ENCODE measurements around the gene BMPR2. TPM values are rescaled to one million over a fixed set of nuclear protein-coding genes. Genes with fewer than 3 reads are reported as not detected.

The BMPR2 gene
- total RNA-seq, 2 donors from 2014 or later: 9.7 to 9.9 TPM

DNA sequence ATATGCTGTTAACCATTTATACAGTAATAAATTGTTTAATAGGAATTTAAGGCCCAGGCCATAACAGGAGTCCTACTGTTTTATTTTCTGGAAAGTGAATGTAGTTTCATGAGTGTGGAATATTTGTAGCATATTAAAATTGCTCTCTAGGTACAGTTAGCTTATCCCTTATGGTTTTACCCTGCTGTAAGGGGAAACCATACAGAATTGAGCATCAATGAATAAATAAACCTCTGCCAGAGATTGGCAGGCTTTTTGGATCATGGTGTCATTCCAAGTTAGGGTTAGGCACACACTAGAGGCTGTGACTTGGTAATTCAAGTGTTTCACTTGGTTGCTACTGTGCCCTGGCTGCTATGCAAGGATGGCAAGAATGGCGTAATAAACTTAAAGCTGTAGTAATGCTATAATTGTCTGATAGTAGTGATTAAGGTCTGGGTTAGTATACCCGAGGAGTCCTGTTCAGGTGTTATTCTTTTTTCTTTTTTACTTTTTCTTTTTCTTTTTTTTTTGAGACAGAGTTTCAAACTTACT is 30.4 kb downstream of the BMPR2 start:
- Mint-ChIP-seq H3K36me3 (ENCODE audit: insufficient read depth in 2 of 2) (no peaks in the 10 kb centered on the region), H3K27ac (no peak overlapping the region), H3K27me3 (ENCODE audit: low read depth) (no peaks in the 10 kb centered on the region), H3K4me1 (ENCODE audit: low read depth) (peaks cover 6% of the 10 kb centered on the region), H3K9me3 (no peaks in the 10 kb centered on the region), H3K4me3 (no peak overlapping the region)
- ATAC-seq (replicated peaks in 1 of 2): no peak
- DNase-seq: no peak

DNA sequence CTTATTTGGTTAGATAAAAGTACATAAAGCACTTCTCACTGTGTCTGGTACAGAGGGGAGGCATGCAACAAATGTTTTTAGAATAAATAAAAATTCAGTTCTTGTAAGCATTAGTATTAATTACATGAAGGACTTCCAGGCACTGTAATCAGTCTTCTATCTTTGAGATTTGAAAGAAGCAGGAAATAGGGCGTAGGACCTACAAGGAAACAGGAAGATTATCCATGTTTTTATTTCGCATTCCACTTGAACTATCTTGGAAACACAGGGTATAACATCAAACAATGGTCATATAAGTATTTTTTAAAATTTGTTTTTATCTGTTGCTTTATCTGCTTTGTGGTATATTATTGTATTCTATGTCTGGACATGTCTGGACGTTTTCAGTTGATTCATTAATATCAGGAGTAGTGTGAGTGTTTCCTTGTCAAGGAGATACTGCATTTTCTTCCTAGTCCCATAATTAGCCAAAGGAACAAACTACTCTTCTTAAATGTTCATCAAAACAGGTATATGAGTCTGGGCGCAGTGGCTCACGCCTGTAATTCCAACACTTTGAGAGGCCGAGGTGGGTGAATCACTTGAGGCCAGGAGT is 32.5 kb downstream of the BMPR2 start:
- H3K9me3 Mint-ChIP-seq: no peaks in the 10 kb centered on the region
- no peak overlapping the region for H3K27ac Mint-ChIP-seq
- no peak for ATAC-seq (replicated peaks in 1 of 2)

DNA sequence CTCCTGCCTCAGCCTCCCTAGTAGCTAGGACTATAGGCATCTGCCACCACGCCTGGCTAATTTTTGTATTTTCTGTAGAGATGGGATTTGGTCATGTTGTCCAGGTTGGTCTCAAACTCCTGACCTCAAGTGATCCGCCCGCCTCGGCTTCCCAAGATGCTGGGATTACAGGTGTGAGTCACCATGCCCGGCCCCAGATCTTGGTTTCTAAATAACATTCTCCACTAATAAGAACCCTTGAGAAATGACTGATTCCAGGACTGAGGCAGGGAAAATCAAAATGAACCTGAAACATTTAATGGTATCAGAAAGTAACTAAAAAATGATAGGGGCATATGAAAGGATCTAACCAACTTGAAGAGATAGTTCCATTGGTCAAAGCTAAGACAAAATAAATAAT is 34.0 kb downstream of the BMPR2 start:
- no peak for ATAC-seq (replicated peaks in 1 of 2)
- no peaks in the 10 kb centered on the region for H3K9me3 Mint-ChIP-seq
- H3K4me3 Mint-ChIP-seq: no peak overlapping the region
- H3K27me3 Mint-ChIP-seq (ENCODE audit: low read depth): no peaks in the 10 kb centered on the region
- H3K36me3 Mint-ChIP-seq (ENCODE audit: insufficient read depth in 2 of 2): no peaks in the 10 kb centered on the region
- DNase-seq: no peak
- peaks cover 6% of the 10 kb centered on the region for H3K4me1 Mint-ChIP-seq (ENCODE audit: low read depth)
- no peak overlapping the region for H3K27ac Mint-ChIP-seq

More for the DNA sequence above, 32.5 kb downstream of the BMPR2 start:
- Mint-ChIP-seq H3K27me3 (ENCODE audit: low read depth) (no peaks in the 10 kb centered on the region), H3K4me3 (no peak overlapping the region), H3K36me3 (ENCODE audit: insufficient read depth in 2 of 2) (no peaks in the 10 kb centered on the region), H3K4me1 (ENCODE audit: low read depth) (peaks cover 6% of the 10 kb centered on the region)
- DNase-seq: no peak

DNA sequence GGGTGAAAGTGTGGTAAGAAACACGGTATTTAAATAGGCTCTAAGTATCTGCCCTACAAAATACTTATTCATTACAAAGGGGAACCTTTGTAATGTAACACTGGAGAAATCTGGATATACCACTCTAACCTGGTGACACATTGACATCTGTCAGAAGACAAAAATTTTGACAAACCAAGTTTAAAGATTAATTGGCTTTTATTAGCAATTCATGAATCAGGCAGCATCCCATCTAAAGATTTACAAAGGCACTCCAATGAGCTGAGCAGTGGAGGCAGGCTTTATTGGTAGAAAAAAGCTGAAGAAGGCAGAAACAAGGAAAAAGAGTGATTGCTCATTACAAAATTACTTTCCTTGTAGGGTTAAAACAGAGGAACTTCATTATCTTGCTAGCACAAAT is 35.0 kb downstream of the BMPR2 start:
- DNase-seq (no peak), ATAC-seq (replicated peaks in 1 of 2) (no peak)
- no peaks in the 10 kb centered on the region for H3K27me3 Mint-ChIP-seq (ENCODE audit: low read depth)
- peaks cover under 1% of the 10 kb centered on the region for H3K4me1 Mint-ChIP-seq (ENCODE audit: low read depth)
- H3K36me3 Mint-ChIP-seq (ENCODE audit: insufficient read depth in 2 of 2): no peaks in the 10 kb centered on the region
- H3K27ac Mint-ChIP-seq: no peak overlapping the region
- H3K4me3 Mint-ChIP-seq: no peak overlapping the region
- no peaks in the 10 kb centered on the region for H3K9me3 Mint-ChIP-seq

DNA sequence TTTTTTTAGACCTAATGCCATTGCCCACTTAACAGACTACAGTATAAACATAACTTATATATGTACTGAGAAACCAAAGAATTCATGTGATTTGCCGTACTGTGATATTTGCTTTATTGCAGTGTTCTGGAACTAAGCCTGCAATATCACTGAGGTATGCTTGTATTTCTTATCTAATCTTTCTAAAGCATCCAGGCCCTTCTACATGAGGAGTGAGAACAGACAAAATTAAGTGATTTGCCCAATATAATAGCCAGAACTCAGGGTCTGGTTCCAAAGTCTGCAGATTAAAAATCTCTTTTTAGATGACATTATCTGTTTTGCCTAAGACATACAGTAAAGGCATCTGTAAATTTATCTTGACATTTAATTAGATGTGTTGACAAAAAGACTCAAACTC is 41.9 kb downstream of the BMPR2 start:
- Mint-ChIP-seq H3K36me3 (ENCODE audit: insufficient read depth in 2 of 2) (no peaks in the 10 kb centered on the region), H3K4me3 (no peak overlapping the region), H3K27ac (no peak overlapping the region), H3K4me1 (ENCODE audit: low read depth) (no peaks in the 10 kb centered on the region), H3K27me3 (ENCODE audit: low read depth) (no peaks in the 10 kb centered on the region), H3K9me3 (no peaks in the 10 kb centered on the region)
- DNase-seq (no peak), ATAC-seq (replicated peaks in 1 of 2) (no peak)

DNA sequence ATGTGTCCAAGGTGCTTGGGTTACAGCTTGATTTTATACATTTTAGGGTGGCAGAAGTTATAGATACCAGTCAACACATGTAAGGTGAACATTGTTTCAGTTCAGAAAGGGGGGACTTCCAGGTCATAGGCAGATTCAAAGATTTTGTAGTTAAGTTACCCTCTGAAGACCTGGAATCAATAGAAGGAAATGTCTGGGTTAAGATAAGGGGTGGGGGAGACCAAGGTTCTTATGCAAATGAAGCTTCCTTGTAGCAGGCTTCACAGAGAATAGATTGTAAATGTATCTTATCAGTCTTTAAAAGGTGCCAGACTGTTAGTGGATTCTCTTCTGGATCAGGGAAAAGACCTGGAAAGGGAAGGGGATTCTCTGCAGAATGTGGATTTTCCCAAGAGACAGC is 42.4 kb downstream of the BMPR2 start:
- Mint-ChIP-seq H3K27me3 (ENCODE audit: low read depth) (no peaks in the 10 kb centered on the region), H3K27ac (no peak overlapping the region), H3K9me3 (no peaks in the 10 kb centered on the region), H3K4me3 (no peak overlapping the region), H3K4me1 (ENCODE audit: low read depth) (no peaks in the 10 kb centered on the region), H3K36me3 (ENCODE audit: insufficient read depth in 2 of 2) (no peaks in the 10 kb centered on the region)
- no peak for ATAC-seq (replicated peaks in 1 of 2)
- DNase-seq: no peak

DNA sequence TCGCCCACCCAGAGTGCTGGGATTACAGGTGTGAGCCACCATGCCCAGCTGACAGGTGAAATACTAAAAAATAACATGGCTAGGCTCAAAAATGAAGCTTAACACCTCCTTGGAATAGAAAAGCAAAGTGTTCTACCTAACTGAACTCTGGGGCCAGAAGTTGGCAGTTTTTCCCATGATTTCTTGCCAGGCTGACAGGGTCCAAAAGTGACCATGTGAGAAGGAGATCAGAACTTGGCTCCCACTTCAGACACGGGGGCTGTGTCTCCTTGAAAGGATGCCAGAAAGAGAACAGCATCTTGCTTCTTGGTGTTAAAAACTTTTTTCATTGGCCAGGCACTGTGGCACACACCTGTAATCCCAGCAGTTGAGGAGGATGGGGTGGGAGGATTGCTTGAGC is 47.0 kb downstream of the BMPR2 start:
- no peaks in the 10 kb centered on the region for H3K27me3 Mint-ChIP-seq (ENCODE audit: low read depth)
- H3K36me3 Mint-ChIP-seq (ENCODE audit: insufficient read depth in 2 of 2): peaks cover 0 to 2% of the 10 kb centered on the region in 2 donors
- peaks cover 5% of the 10 kb centered on the region for H3K4me1 Mint-ChIP-seq (ENCODE audit: low read depth)
- H3K9me3 Mint-ChIP-seq: no peaks in the 10 kb centered on the region
- DNase-seq: no peak
- no peak for ATAC-seq (replicated peaks in 1 of 2)
- no peak overlapping the region for H3K27ac Mint-ChIP-seq
- H3K4me3 Mint-ChIP-seq: no peak overlapping the region

DNA sequence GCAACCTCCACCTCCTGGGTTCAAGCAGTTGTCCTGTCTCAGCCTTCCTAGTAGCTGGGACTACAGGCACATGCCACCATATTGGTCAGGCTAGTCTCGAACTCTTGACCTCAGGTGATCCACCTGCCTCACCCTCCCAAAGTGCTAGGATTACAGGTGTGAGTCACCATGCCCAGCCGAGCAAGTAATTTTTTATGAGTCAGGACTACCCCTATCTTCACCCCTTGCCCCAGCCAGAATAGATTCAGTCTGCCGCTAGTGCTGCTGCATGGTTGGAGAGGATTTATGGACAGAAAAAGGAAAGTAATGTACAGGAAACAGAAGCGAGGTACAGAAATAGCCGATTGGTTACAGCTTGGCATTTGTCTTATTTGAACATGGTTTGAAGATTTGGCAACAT is 48.9 kb downstream of the BMPR2 start:
- DNase-seq (no peak), ATAC-seq (replicated peaks in 1 of 2) (no peak)
- Mint-ChIP-seq H3K9me3 (peaks cover 8 to 9% of the 10 kb centered on the region in 2 donors), H3K4me1 (ENCODE audit: low read depth) (peaks cover 5% of the 10 kb centered on the region), H3K4me3 (no peak overlapping the region), H3K27ac (no peak overlapping the region), H3K36me3 (ENCODE audit: insufficient read depth in 2 of 2) (peaks cover 9% of the 10 kb centered on the region in 2 donors), H3K27me3 (ENCODE audit: low read depth) (no peaks in the 10 kb centered on the region)

DNA sequence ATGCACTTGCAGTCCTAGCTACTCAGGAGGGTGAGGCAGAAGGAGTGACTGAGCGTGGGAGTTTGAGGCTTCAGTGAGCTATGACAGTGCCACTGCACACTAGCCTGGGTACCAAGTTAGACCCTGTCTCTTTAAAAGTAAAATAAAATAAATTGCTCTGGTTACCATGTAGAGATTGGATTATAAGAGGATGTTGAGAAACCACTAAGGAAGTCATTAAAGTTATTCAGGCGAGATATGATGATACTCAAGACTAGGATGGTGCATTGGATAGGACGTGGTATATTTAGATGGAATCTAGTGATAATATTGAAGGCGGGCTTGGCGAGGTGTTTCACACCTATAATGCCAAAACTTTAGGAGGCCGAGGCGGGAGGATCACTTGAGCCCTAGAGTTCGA is 50.6 kb downstream of the BMPR2 start:
- Mint-ChIP-seq H3K4me3 (no peak overlapping the region), H3K27ac (no peak overlapping the region), H3K36me3 (ENCODE audit: insufficient read depth in 2 of 2) (peaks cover 9% of the 10 kb centered on the region in 2 donors), H3K4me1 (ENCODE audit: low read depth) (peaks cover 5% of the 10 kb centered on the region), H3K27me3 (ENCODE audit: low read depth) (no peaks in the 10 kb centered on the region), H3K9me3 (peaks cover 8 to 9% of the 10 kb centered on the region in 2 donors)
- DNase-seq (no peak), ATAC-seq (replicated peaks in 1 of 2) (no peak)

DNA sequence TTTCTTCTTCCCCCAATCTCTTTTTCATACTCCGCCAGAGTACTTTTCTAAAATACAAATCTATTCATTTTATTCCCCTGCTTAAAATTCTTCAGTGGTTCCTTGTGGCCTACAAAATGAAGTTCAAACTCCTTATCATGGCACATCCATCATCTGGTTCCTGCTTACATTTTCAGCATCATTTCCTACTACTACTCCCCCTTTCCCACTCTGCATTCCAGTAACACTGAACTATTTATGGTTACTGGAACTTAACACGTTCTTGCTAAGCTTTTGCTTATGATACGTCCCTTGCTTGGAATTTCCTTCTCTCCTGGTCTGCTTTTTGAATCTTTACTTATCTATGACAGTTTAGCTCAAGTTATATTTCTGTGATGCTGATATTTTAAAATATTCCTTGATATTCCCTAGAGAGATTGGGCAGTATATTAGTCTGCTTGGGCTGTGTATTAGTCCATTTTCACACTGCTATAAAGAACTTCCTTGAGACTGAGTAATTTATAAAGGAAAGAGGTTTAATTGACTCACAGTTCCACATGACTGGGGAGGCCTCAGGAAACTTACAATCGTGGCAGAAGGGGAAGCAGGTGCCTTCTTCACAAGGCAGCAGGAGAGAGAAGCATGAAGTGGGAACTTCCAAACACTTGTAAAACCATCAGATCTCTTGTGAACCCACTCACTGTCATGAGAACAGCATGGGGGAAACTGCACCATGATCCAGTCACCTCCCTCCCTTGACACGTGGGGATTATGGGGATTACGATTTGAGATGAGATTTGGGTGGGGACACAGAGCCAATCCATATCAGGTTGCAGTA is 53.2 kb downstream of the BMPR2 start:
- no peaks in the 10 kb centered on the region for H3K27me3 Mint-ChIP-seq (ENCODE audit: low read depth)
- peaks cover 5% of the 10 kb centered on the region for H3K4me1 Mint-ChIP-seq (ENCODE audit: low read depth)
- peaks cover 9% of the 10 kb centered on the region in 2 donors for H3K36me3 Mint-ChIP-seq (ENCODE audit: insufficient read depth in 2 of 2)
- no peak overlapping the region for H3K4me3 Mint-ChIP-seq
- no peak for ATAC-seq (replicated peaks in 1 of 2)
- DNase-seq: no peak
- H3K9me3 Mint-ChIP-seq: peaks cover 8 to 9% of the 10 kb centered on the region in 2 donors
- peak overlapping the region; percentile 5 for H3K27ac Mint-ChIP-seq

DNA sequence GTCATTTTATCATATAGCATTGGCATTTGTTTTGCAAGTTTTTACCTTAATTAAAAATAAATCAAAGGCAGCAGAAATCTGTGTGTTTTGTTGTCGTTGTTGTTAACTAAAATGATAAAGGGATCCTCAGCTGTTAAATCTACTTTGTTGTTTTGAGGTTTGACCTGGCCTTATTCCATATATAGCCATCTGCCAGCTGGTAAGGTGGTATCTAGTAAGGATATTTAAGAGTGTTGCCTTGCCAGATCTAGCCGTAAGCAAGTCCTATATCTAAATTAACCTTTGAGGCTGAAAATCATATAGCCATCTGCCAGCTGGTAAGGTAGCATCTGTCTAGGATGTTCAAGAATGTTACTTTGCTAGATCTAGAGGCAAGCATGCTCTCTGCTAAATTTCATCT is 56.6 kb downstream of the BMPR2 start:
- no peaks in the 10 kb centered on the region for H3K27me3 Mint-ChIP-seq (ENCODE audit: low read depth)
- peaks cover 8 to 9% of the 10 kb centered on the region in 2 donors for H3K9me3 Mint-ChIP-seq
- no peak for ATAC-seq (replicated peaks in 1 of 2)
- H3K27ac Mint-ChIP-seq: no peak overlapping the region
- H3K4me3 Mint-ChIP-seq: no peak overlapping the region
- no peaks in the 10 kb centered on the region for H3K4me1 Mint-ChIP-seq (ENCODE audit: low read depth)
- DNase-seq: no peak
- H3K36me3 Mint-ChIP-seq (ENCODE audit: insufficient read depth in 2 of 2): peaks cover 7 to 9% of the 10 kb centered on the region in 2 donors

DNA sequence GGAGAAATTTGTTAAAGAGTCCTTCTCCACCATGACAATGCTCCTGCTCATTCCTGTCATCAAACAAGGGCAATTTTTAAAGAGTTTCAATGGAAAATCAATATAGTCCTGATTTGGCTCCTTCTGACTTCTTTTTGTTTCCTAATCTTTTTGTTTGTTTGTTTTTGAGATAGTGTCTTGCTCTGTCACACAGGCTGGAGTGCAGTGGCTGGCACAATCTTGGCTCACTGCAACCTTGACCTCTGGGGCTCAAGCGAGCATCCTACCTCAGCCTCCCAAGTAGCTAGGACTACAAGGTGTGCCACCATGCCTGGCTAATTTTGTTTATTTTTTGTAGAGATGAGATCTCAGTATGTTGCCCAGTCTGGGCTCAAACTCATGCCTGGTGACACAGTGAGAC is 58.3 kb downstream of the BMPR2 start:
- no peaks in the 10 kb centered on the region for H3K4me1 Mint-ChIP-seq (ENCODE audit: low read depth)
- H3K36me3 Mint-ChIP-seq (ENCODE audit: insufficient read depth in 2 of 2): peaks cover 1 to 3% of the 10 kb centered on the region in 2 donors
- ATAC-seq (replicated peaks in 1 of 2) (no peak), DNase-seq (no peak)
- no peak overlapping the region for H3K4me3 Mint-ChIP-seq
- no peak overlapping the region for H3K27ac Mint-ChIP-seq
- H3K9me3 Mint-ChIP-seq: peaks cover 1 to 3% of the 10 kb centered on the region in 2 donors
- H3K27me3 Mint-ChIP-seq (ENCODE audit: low read depth): no peaks in the 10 kb centered on the region

DNA sequence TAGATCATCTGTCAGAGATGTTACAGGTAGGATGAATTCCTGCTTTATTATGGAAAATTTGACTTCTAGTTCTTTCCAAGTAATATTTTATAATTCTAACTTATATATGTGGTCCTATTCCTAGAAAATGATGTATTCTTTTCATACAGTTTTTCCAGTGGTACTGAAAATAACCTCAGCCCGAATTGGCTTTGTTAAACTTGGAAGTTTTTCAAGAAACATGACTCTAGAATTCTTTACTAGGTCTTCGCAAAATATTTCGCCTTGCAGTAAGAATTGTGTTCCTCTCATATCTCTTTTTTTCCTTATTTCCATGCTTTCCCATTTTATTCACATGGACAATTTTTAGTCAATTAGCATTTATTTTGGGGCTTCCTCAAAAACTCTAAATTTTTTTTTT is 60.5 kb downstream of the BMPR2 start:
- Mint-ChIP-seq H3K4me3 (no peak overlapping the region), H3K27ac (no peak overlapping the region), H3K36me3 (ENCODE audit: insufficient read depth in 2 of 2) (no peaks in the 10 kb centered on the region), H3K4me1 (ENCODE audit: low read depth) (no peaks in the 10 kb centered on the region), H3K9me3 (no peaks in the 10 kb centered on the region), H3K27me3 (ENCODE audit: low read depth) (no peaks in the 10 kb centered on the region)
- ATAC-seq (replicated peaks in 1 of 2): no peak
- DNase-seq: no peak

Data from activated T-cell treated with anti-CD3 and anti-CD28 coated beads, Interleukin-2, amount 50 U/mL, for 72 hours (primary cell).